Testis (tissue), 3 donors: ENCODE measurements around the gene RPTOR. TPM values are rescaled to one million over a fixed set of nuclear protein-coding genes. Genes with fewer than 3 reads are reported as not detected.

Experiments
- DNase-seq: peaks from one replicate; pipeline ENCODE4 v3.0.0-alpha.2; 2019
- H3K27ac ChIP-seq, 2 donors: fragments of 200-600 bp; sonication (generic); one replicate each; pipeline ENCODE4 v1.5.1; 2019
- H3K27me3 ChIP-seq: fragments of 200-600 bp; sonication (generic); one replicate; pipeline ENCODE4 v1.5.1; 2019
- H3K36me3 ChIP-seq: fragments of 200-600 bp; sonication (generic); one replicate; pipeline ENCODE4 v1.5.1; 2017; ENCODE audit warnings: low read depth; ENCODE audit errors: missing control alignments
- H3K4me1 ChIP-seq: fragments of 200-600 bp; sonication (generic); one replicate; pipeline ENCODE4 v1.5.1; 2019
- H3K4me3 ChIP-seq, 2 donors: fragments of 200-600 bp; sonication (generic); one replicate each; pipeline ENCODE4 v1.5.1; 2017 to 2019
- H3K9me3 ChIP-seq: fragments of 200-600 bp; sonication (generic); one replicate; pipeline ENCODE4 v1.5.1; 2017
- CTCF ChIP-seq, 3 experiments: fragments of 450-650 bp in 2 of 3; fragments of 200-600 bp in 1 of 3; sonication (generic) in 1 of 3; IDR thresholded peaks; one replicate each; pipeline ENCODE4 v1.5.1; 2016 to 2019; ENCODE audit warnings: antibody characterized with exemption in 3 of 3, mild to moderate bottlenecking in 2 of 3, moderate library complexity in 1 of 3
- POLR2A ChIP-seq: fragments of 450-650 bp; IDR thresholded peaks from one replicate; pipeline ENCODE4 v1.6.1; 2017; ENCODE audit warnings: antibody characterized with exemption, mild to moderate bottlenecking, moderate library complexity
- WGBS, 2 donors: methylation state at CpG; one replicate each; pipeline ENCODE4 v1.1.5; 2018; 5-methylcytosine and 5-hydroxymethylcytosine counted together
- intact Hi-C: fragments of 100-400 bp; cut with DNase I; formaldehyde crosslinking; loops from one replicate; pipeline ENCODE4 v1.15.1; 2023; ENCODE audit warnings: low total_unique reads
- polyA plus RNA-seq: library from polyadenylated mRNA; stranded (reverse); fragments of 350-450 nt; fragmentation: Illumina TruSeq; extraction: RNeasy Lipid Tissue Mini Kit (QIAGEN cat#74804); gene quantifications from one replicate; pipeline ENCODE4 v1.2.3, GENCODE V29; 2014; ENCODE audit warnings: low read depth, low replicate concordance; ENCODE audit not compliant: insufficient read depth
- total RNA-seq, 2 donors: library from RNA; depleted of rRNA; stranded (reverse); fragments of >200 nt; gene quantifications; one replicate each; pipeline ENCODE4 v1.2.3, GENCODE V29; 2016

The RPTOR gene
- total and polyA plus RNA-seq, 3 donors from 2014 or later, result 21.8 to 68.3 (median 56.6) TPM

- H3K9me3 ChIP-seq, result no peaks in the 10 kb centered on the region
- no peaks in the 10 kb centered on the region for H3K27me3 ChIP-seq
- no peak overlapping the region for H3K4me3 ChIP-seq
- intact Hi-C loops, result no loop called here
- WGBS, 2 donors, result 94% methylated on average over 18 to 21 of the region's 23 CpGs
- TF ChIP-seq POLR2A, result no peak
- no peak for TF ChIP-seq CTCF (IDR thresholded peaks at IDR 0.05)
- DNase-seq, result no peak
- no peaks in the 10 kb centered on the region for H3K36me3 ChIP-seq
- peaks cover 21% of the 10 kb centered on the region for H3K4me1 ChIP-seq
- H3K27ac ChIP-seq, result no peak overlapping the region
Observed at GRCh38 chr17:80924111-80924806, 379.6 kb downstream of the RPTOR start.

GRCh38 chr17:80924807-80925610, 380.4 kb downstream of the RPTOR start:
- Histone ChIP-seq H3K4me1 (peaks cover 17% of the 10 kb centered on the region), H3K27ac (no peak overlapping the region), H3K36me3 (no peaks in the 10 kb centered on the region), H3K27me3 (no peaks in the 10 kb centered on the region), H3K4me3 (no peak overlapping the region), H3K9me3 (no peaks in the 10 kb centered on the region)
- intact Hi-C loops, result no loop called here
- DNase-seq, result no peak
- 92 to 95% methylated on average over 22 to 38 of the region's 38 CpGs for WGBS, 2 donors
- TF ChIP-seq POLR2A (no peak), CTCF (IDR thresholded peaks at IDR 0.05) (no peak)

- H3K4me1 ChIP-seq, result peaks cover 9% of the 10 kb centered on the region
- no peaks in the 10 kb centered on the region for H3K36me3 ChIP-seq
- no peak for TF ChIP-seq POLR2A
- no peaks in the 10 kb centered on the region for H3K27me3 ChIP-seq
- H3K9me3 ChIP-seq, result no peaks in the 10 kb centered on the region
- DNase-seq, result no peak
- no peak overlapping the region for H3K27ac ChIP-seq
- WGBS, 2 donors, result 80 to 81% methylated on average over 12 to 18 of the region's 18 CpGs
- H3K4me3 ChIP-seq, result no peak overlapping the region
- intact Hi-C loops, result no loop called here
Observed at GRCh38 chr17:80925688-80926335, 381.2 kb downstream of the RPTOR start.

- DNase-seq, result no peak
- intact Hi-C loops, result no loop called here
- WGBS, 2 donors, result 85% methylated on average over 15 of the region's 15 CpGs
- no peaks in the 10 kb centered on the region for H3K36me3 ChIP-seq
- TF ChIP-seq POLR2A (no peak), CTCF (IDR thresholded peaks at IDR 0.05) (no peak)
- H3K9me3 ChIP-seq, result no peaks in the 10 kb centered on the region
- H3K27me3 ChIP-seq, result no peaks in the 10 kb centered on the region
- H3K4me1 ChIP-seq, result no peaks in the 10 kb centered on the region
- no peak overlapping the region for H3K27ac ChIP-seq
- H3K4me3 ChIP-seq, result no peak overlapping the region
Observed at GRCh38 chr17:80926591-80927250, 382.1 kb downstream of the RPTOR start.

GRCh38 chr17:80927791-80928216, 383.2 kb downstream of the RPTOR start:
- H3K4me3 ChIP-seq, result no peak overlapping the region
- H3K27ac ChIP-seq, result no peak overlapping the region
- no peak for DNase-seq

More at GRCh38 chr17:80927791-80928216, 383.2 kb downstream of the RPTOR start:
- no peaks in the 10 kb centered on the region for H3K4me1 ChIP-seq
- 71 to 78% methylated on average over 11 of the region's 11 CpGs for WGBS, 2 donors
- H3K36me3 ChIP-seq, result no peaks in the 10 kb centered on the region
- no peaks in the 10 kb centered on the region for H3K27me3 ChIP-seq
- TF ChIP-seq POLR2A, result no peak
- TF ChIP-seq CTCF (IDR thresholded peaks at IDR 0.05), result no peak
- intact Hi-C loops, result no loop called here
- no peaks in the 10 kb centered on the region for H3K9me3 ChIP-seq
